Gastroesophageal sphincter (tissue), 4 donors: ENCODE results near the gene EIPR1. TPM values are rescaled to one million over a fixed set of nuclear protein-coding genes. Genes with fewer than 3 reads are reported as not detected.

Source experiments
- ATAC-seq: fragments of 150-250 bp; one replicate; pipeline ENCODE4 v1.9.1; 2016; ENCODE audit warnings: mild to moderate bottlenecking, moderate library complexity
- H3K27ac ChIP-seq, 4 donors: fragments of 200-600 bp; sonication (generic) in 3 of 4; 1 replicate in 3 of 4; 2 replicates in 1 of 4; pipeline ENCODE4 v1.5.1; 2016 to 2019
- H3K27me3 ChIP-seq: fragments of 200-600 bp; sonication (generic); one replicate; pipeline ENCODE4 v1.5.1; 2019
- H3K36me3 ChIP-seq, 2 donors: fragments of 200-600 bp; sonication (generic); one replicate each; pipeline ENCODE4 v1.5.1; 2019; ENCODE audit warnings: control low read depth in 1 of 2
- H3K4me1 ChIP-seq, 3 donors: fragments of 200-600 bp; sonication (generic); 1 replicate in 2 of 3; 2 replicates in 1 of 3; pipeline ENCODE4 v1.5.1; 2016 to 2019; ENCODE audit warnings: control low read depth in 2 of 3
- H3K4me3 ChIP-seq, 2 donors: fragments of 200-600 bp; sonication (generic); one replicate each; pipeline ENCODE4 v1.5.1; 2019; ENCODE audit warnings: mild to moderate bottlenecking in 1 of 2, moderate library complexity in 1 of 2
- H3K9me3 ChIP-seq, 3 donors: fragments of 200-600 bp; sonication (generic); one replicate each; pipeline ENCODE4 v1.5.1; 2017 to 2019; ENCODE audit warnings: control low read depth in 2 of 3
- CTCF ChIP-seq, 4 experiments: fragments of 200-600 bp in 2 of 4; fragments of 450-650 bp in 2 of 4; sonication (generic) in 1 of 4; IDR thresholded peaks; one replicate each; pipeline ENCODE4 v1.5.1; 2017 to 2019; ENCODE audit warnings: antibody characterized with exemption in 4 of 4, mild to moderate bottlenecking in 2 of 4, moderate library complexity in 2 of 4
- EP300 ChIP-seq: sonication (generic); formaldehyde crosslinking; IDR thresholded peaks from one replicate; pipeline ENCODE4 v1.6.1; 2017; ENCODE audit warnings: antibody characterized with exemption, mild to moderate bottlenecking
- POLR2A ChIP-seq, 2 donors: fragments of 450-650 bp; IDR thresholded peaks; one replicate each; pipeline ENCODE4 v1.6.1; 2017; ENCODE audit warnings: antibody characterized with exemption in 2 of 2, mild to moderate bottlenecking in 2 of 2, moderate library complexity in 1 of 2
- POLR2AphosphoS5 ChIP-seq: sonication (generic); formaldehyde crosslinking; IDR thresholded peaks from one replicate; pipeline ENCODE4 v1.6.1; 2017; ENCODE audit warnings: antibody characterized with exemption
- WGBS, 2 donors: methylation state at CpG; one replicate each; pipeline ENCODE4 v1.1.5; 2018; ENCODE audit warnings: low coverage in 1 of 2; 5-methylcytosine and 5-hydroxymethylcytosine counted together
- total RNA-seq, 4 donors: library from RNA; depleted of rRNA; stranded (reverse); fragments of >200 nt; gene quantifications; one replicate each; pipeline ENCODE4 v1.1.0, GENCODE V29; 2016

EIPR1 gene
- total RNA-seq, 4 donors from 2014 or later = 11.3 to 26.8 (median 22.2) TPM

DNA sequence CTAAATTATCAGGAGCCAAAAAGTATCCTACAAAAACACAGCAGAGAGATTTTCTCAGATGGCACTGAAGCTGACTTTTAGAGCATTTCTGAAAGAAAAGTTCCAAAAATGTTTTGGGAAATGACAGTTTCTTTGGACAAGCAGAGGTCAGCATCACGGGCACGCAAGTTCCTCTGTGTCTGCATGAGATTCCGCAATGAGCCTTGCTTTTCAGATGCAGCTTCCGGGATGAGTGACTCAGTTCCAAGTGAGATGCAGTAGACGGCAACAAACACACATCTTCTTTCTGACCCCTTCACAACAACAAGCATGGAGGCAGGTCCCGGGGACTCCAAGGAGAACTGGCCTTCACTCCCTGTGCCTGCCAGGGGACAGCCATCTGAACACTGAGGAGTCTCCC lies 76.6 kb downstream of the EIPR1 start:
- Histone ChIP-seq H3K4me3 (no peak overlapping the region), H3K9me3 (no peaks in the 10 kb centered on the region), H3K27ac (no peak overlapping the region), H3K27me3 (no peaks in the 10 kb centered on the region), H3K4me1 (peaks cover 0 to 9% (median 4%) of the 10 kb centered on the region in 3 donors), H3K36me3 (peaks cover 0 to 14% of the 10 kb centered on the region in 2 donors)
- no peak for ATAC-seq
- 94% methylated on average over 5 of the region's 6 CpGs; no CpG with 5 or more reads in 1 of the 2 donors for WGBS, 2 donors
- no peak for TF ChIP-seq CTCF (IDR thresholded peaks at IDR 0.05)
- TF ChIP-seq EP300 = no peak
- TF ChIP-seq POLR2AphosphoS5 = no peak
- TF ChIP-seq POLR2A (IDR thresholded peaks at IDR 0.05) = no peak

DNA sequence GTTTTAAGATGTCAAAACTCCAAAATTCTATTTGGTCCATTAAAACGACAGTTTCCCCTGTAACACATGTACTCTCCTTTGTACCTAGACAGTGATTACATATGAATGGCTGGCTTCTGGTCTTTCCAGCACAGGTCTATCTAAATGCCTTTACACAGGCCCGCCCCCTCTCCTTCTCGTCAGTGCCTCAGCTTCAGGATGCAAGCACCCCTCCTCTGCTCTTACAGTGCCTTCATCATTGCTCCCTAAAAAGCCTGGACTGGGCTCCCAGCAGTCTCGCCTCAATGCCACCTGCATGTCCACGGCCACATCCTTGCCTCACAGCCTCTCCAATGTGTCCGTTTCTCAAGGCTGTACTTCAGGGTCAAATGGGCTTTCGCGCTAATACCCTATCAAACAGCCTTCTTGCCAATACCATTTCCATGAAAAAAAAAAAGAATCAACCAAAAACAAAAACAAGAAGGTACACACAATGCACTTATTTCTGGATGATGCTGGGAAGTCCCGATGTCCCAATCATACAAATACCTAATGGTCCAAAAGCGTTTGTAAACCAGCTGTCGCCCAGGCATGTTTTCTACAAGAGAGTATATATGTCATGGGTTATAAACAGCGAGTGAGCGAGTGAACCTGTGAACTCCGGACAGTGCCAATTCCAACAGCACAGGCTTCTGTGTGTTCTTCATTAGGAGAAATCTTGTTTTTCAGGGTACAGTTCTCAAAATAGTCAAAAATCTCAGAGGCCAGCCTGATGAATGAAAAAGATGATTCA lies 77.2 kb downstream of the EIPR1 start:
- H3K4me1 ChIP-seq = peaks cover 0 to 9% (median 4%) of the 10 kb centered on the region in 3 donors
- WGBS, 2 donors = 84 to 86% methylated on average over 8 to 14 of the region's 14 CpGs
- TF ChIP-seq POLR2AphosphoS5 (no peak), CTCF (IDR thresholded peaks at IDR 0.05) (no peak), EP300 (no peak), POLR2A (IDR thresholded peaks at IDR 0.05) (no peak)
- peaks cover 0 to 14% of the 10 kb centered on the region in 2 donors for H3K36me3 ChIP-seq
- no peak overlapping the region for H3K4me3 ChIP-seq
- no peaks in the 10 kb centered on the region for H3K27me3 ChIP-seq
- ATAC-seq = no peak
- H3K27ac ChIP-seq = no peak overlapping the region
- no peaks in the 10 kb centered on the region for H3K9me3 ChIP-seq

DNA sequence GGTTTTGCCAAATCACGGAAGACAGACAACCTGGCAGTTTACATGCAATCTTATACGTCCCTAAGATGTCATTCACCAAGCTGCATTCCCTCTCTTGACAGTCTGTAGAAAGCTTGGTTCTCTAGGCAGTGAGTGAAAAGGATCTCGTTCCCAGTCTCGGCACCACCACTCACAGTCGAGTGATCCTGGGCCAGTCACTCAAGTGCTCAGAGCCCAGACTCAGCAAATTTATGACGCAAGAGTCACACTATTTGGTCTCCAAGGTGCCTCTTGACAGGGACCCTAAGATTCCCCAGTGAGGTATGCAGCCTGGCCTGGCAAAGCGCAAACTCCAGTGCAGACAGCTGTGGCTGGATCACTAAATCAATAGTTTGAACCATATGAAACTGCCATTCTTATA lies 77.9 kb downstream of the EIPR1 start:
- no peak for ATAC-seq
- H3K9me3 ChIP-seq = no peaks in the 10 kb centered on the region
- no peaks in the 10 kb centered on the region for H3K27me3 ChIP-seq
- peaks cover 0 to 14% of the 10 kb centered on the region in 2 donors for H3K36me3 ChIP-seq
- 91 to 94% methylated on average over 4 to 5 of the region's 7 CpGs for WGBS, 2 donors
- peaks cover 0 to 9% (median 4%) of the 10 kb centered on the region in 3 donors for H3K4me1 ChIP-seq
- TF ChIP-seq EP300 = no peak
- TF ChIP-seq POLR2AphosphoS5 = no peak
- no peak for TF ChIP-seq CTCF (IDR thresholded peaks at IDR 0.05)
- no peak for TF ChIP-seq POLR2A (IDR thresholded peaks at IDR 0.05)
- no peak overlapping the region for H3K4me3 ChIP-seq
- H3K27ac ChIP-seq = no peak overlapping the region

DNA sequence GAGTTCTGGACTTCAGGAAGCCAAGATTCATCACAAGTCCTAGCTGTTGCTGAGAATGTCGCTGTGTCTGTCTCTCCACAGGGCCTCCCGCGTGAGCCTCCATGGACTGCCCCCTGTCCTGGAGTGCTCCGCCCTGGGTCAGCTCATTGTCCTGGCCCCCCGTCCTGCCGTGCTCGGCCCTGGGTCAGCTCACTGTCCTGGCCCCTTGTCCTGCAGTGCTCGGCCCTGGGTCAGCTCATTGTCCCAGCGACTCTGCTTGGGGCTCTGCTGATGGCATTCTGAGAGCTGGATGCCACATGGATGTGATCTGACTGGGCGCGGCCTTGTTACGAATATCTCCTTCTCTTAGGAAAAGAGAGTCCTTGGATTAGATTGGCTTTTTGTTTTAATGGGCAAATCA lies 78.5 kb downstream of the EIPR1 start:
- Histone ChIP-seq H3K4me1 (peaks cover 0 to 9% (median 4%) of the 10 kb centered on the region in 3 donors), H3K36me3 (peaks cover 0 to 14% of the 10 kb centered on the region in 2 donors), H3K9me3 (no peaks in the 10 kb centered on the region), H3K4me3 (no peak overlapping the region), H3K27me3 (no peaks in the 10 kb centered on the region), H3K27ac (no peak overlapping the region)
- ATAC-seq = no peak
- WGBS, 2 donors = 93% methylated on average over 5 of the region's 12 CpGs; no CpG with 5 or more reads in 1 of the 2 donors
- no peak for TF ChIP-seq CTCF (IDR thresholded peaks at IDR 0.05)
- no peak for TF ChIP-seq POLR2AphosphoS5
- no peak for TF ChIP-seq EP300
- TF ChIP-seq POLR2A (IDR thresholded peaks at IDR 0.05) = no peak

DNA sequence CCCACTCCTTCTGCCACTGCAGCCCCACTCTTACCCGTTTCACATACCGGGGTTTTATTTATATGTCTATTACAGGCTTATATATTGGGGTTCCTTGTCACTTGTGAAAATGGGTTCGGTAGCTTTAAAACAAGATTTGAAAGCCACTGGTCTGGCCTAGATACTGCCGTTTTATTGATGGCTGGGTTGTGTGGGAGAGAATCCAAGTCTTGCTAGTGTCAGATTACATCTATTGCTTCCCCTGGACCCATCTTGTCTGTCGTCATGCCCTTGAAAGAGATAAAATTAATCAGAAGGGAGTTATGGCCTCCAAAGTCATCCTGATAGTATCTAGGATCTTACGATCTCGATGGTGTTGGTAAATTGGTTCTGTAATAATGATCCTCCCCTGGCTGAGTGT lies 79.4 kb downstream of the EIPR1 start:
- Histone ChIP-seq H3K4me3 (no peak overlapping the region), H3K27me3 (no peaks in the 10 kb centered on the region), H3K36me3 (peaks cover 0 to 14% of the 10 kb centered on the region in 2 donors), H3K4me1 (peaks cover 0 to 2% (median under 1%) of the 10 kb centered on the region in 3 donors), H3K9me3 (no peaks in the 10 kb centered on the region), H3K27ac (no peak overlapping the region)
- TF ChIP-seq POLR2AphosphoS5 (no peak), CTCF (IDR thresholded peaks at IDR 0.05) (no peak), POLR2A (IDR thresholded peaks at IDR 0.05) (no peak), EP300 (no peak)
- no peak for ATAC-seq
- WGBS, 2 donors = 93 to 98% methylated on average over 5 to 7 of the region's 7 CpGs
